Naive thymus-derived CD4-positive, alpha-beta T cell (primary cell): ENCODE data around the gene ATG10. TPM values are rescaled to one million over a fixed set of nuclear protein-coding genes. Genes with fewer than 3 reads are reported as not detected.
A peak's percentile ranks its signal among the peaks of the same experiment; 100 is the strongest.

Experiments used
- ATAC-seq: fragments of 150-1000 bp; cut with Tn5 transposase; 2 replicates; pipeline ENCODE4 v1.10.0; 2021; ENCODE audit warnings: mild to moderate bottlenecking, moderate library complexity
- CTCF ChIA-PET: fragments of 350-600 bp; sonication (Branson Sonifier 250); formaldehyde crosslinking; loops from one replicate; lab custom pipeline; 2021; ENCODE audit warnings: antibody characterized with exemption; lab: Charles Lee
- POLR2A ChIA-PET: fragments of 350-600 bp; sonication (Branson Sonifier 250); formaldehyde crosslinking; loops from one replicate; lab custom pipeline; 2021; ENCODE audit warnings: antibody characterized with exemption, inconsistent platforms; lab: Charles Lee
- DNase-seq, 9 donors: peaks; one replicate each; pipeline versions ENCODE4 v3.0.0 to v3.0.0-alpha.2; 2020 to 2022; ENCODE audit warnings: mixed read lengths in 1 of 9
- H3K27ac ChIP-seq: one replicate; pipeline ENCODE4 v1.7.0; 2013; ENCODE audit warnings: mild to moderate bottlenecking, low read depth, low read length, moderate library complexity
- H3K27me3 ChIP-seq, 2 donors: one replicate each; pipeline ENCODE4 v1.7.0; 2013; ENCODE audit warnings: low read length in 2 of 2, mild to moderate bottlenecking in 2 of 2, moderate library complexity in 2 of 2; ENCODE audit not compliant: control insufficient read depth in 2 of 2, insufficient read depth in 2 of 2
- H3K36me3 ChIP-seq, 3 experiments: 1 replicate in 2 of 3; 2 replicates in 1 of 3; pipeline ENCODE4 v1.7.0; 2013; ENCODE audit warnings: low read length in 3 of 3, mild to moderate bottlenecking in 3 of 3, moderate library complexity in 1 of 3; ENCODE audit not compliant: insufficient read depth in 3 of 3, control insufficient read depth in 2 of 3
- H3K4me1 ChIP-seq, 2 donors: one replicate each; pipeline ENCODE4 v1.7.0; 2013; ENCODE audit warnings: low read length in 2 of 2, mild to moderate bottlenecking in 2 of 2, moderate library complexity in 1 of 2; ENCODE audit not compliant: control insufficient read depth in 2 of 2, insufficient read depth in 2 of 2
- H3K4me3 ChIP-seq: 2 replicates; pipeline ENCODE4 v1.7.0; 2013; ENCODE audit warnings: mild to moderate bottlenecking, low read length
- H3K9me3 ChIP-seq, 3 experiments: 1 replicate in 2 of 3; 2 replicates in 1 of 3; pipeline ENCODE4 v1.7.0; 2013; ENCODE audit warnings: low read length in 3 of 3; ENCODE audit not compliant: control insufficient read depth in 2 of 3
- H3K27ac Mint-ChIP-seq, 9 donors: one replicate each; pipeline ENCODE4 v1.8.0; 2020 to 2022; ENCODE audit warnings: mixed read lengths in 9 of 9, mild to moderate bottlenecking in 8 of 9, moderate library complexity in 5 of 9, inconsistent platforms in 2 of 9
- H3K27me3 Mint-ChIP-seq, 5 donors: one replicate each; pipeline ENCODE4 v1.8.0; 2021 to 2022; ENCODE audit warnings: mixed read lengths in 5 of 5, mild to moderate bottlenecking in 1 of 5
- H3K36me3 Mint-ChIP-seq, 5 donors: one replicate each; pipeline ENCODE4 v1.8.0; 2020 to 2022; ENCODE audit warnings: mixed read lengths in 5 of 5, mild to moderate bottlenecking in 3 of 5, inconsistent platforms in 1 of 5
- H3K4me1 Mint-ChIP-seq, 7 donors: one replicate each; pipeline ENCODE4 v1.8.0; 2020 to 2022; ENCODE audit warnings: mixed read lengths in 7 of 7, mild to moderate bottlenecking in 3 of 7, inconsistent platforms in 1 of 7
- H3K4me3 Mint-ChIP-seq, 10 donors: one replicate each; pipeline ENCODE4 v1.8.0; 2020 to 2022; ENCODE audit warnings: mild to moderate bottlenecking in 10 of 10, mixed read lengths in 10 of 10, moderate library complexity in 6 of 10, inconsistent platforms in 2 of 10
- H3K9me3 Mint-ChIP-seq, 11 donors: one replicate each; pipeline ENCODE4 v1.8.0; 2020 to 2022; ENCODE audit warnings: mixed read lengths in 11 of 11, mild to moderate bottlenecking in 4 of 11, inconsistent platforms in 1 of 11, moderate library complexity in 1 of 11
- intact Hi-C, 2 donors: fragments of 100-400 bp; cut with micrococcal nuclease; formaldehyde crosslinking; loops; one replicate each; pipeline ENCODE4 v1.15.1; 2023
- polyA plus RNA-seq, 2 donors: library from polyadenylated mRNA; unstranded; fragments of 300-500 nt; fragmentation: Illumina TruSeq; gene quantifications; one replicate each; pipeline ENCODE4 v1.2.3, GENCODE V29; 2021
- total RNA-seq, 6 experiments: library from RNA in 5 of 6; stranded (reverse) in 5 of 6; gene quantifications; 1 replicate in 5 of 6; 2 replicates in 1 of 6; pipeline ENCODE4 v1.2.3 and lab custom pipeline; 2021 to 2026

The ATG10 gene
- total and polyA plus RNA-seq, 7 experiments from 2014 or later, result 6.4 to 14.4 (median 9.1) TPM

DNA sequence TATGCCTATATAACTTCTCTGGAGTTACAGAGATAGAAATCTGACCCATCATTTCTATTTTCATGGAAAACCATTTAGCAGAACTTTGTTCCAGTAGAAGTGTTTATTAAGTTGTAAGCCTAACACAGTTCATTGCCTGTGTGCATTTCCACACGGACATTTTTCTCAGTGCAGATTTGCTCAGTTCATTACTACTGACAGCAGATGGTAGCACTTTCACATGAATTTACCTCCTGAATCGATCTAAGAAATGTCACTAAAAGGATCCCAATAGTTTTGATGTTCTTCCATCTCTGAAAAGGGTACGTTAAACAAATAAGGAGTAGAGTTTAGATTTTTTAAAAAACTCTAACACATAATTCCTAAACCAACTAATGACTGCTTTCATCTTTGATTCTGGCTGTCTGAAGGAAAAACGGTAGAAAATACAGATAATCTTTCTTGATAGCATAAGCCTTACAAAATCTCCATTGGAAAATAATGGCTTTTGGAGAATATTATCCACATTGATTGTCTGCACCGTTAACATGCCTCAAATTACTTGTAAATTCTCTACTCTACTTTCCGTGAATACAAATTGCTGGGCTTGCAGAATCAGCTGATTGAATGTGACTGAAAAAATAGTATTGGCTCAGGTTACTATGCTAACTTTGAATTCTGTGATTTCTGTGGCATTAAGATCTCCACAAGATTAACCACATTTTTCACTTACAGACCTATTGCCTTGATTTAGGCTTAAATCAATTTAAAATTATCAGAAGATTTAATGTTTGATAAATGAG is 273.2 kb downstream of the ATG10 start:
- peaks cover 3 to 27% (median 10%) of the 10 kb centered on the region in 11 donors for H3K9me3 Mint-ChIP-seq
- H3K4me1 Mint-ChIP-seq, result no peaks in the 10 kb centered on the region
- POLR2A ChIA-PET, result no interaction called here

DNA sequence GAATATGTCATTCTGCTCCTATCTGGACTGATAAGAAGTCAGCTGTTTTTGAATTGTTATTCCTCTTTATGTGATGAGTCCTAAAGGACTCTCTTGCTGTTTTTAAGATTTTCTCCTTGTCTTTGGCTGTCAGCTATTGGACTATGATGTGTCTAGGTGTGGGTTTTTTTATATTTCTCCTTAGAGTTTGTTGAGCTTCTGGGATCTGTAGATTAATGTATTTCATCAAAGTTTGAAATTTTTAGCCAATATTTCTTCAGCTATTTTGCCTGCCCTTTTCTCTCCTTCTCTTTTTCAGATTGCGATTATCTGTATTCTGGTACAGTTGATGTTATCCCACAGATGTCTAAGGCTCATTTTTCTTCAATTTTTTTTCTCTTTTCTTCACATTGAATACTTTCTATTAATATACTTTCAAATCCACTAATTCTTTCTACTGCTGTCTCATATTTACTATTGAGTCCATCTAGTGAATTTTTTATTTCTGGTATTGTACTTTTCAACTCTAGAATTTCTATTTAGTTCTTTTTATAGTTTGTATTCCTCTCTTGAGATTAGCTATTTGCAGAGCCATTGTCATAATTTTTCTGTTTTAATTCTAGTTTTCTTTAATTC is 275.2 kb downstream of the ATG10 start:
- POLR2A ChIA-PET, result no interaction called here
- CTCF ChIA-PET, result interaction anchor here (1.1 kb wide), 1 partner anchor 12 kb away, joined by 4 read pairs; no protein-coding TSS in a partner anchor
- Mint-ChIP-seq H3K4me1 (no peaks in the 10 kb centered on the region), H3K27me3 (no peaks in the 10 kb centered on the region), H3K36me3 (peaks cover 0 to 26% (median 14%) of the 10 kb centered on the region in 5 donors), H3K9me3 (peaks cover 3 to 27% (median 11%) of the 10 kb centered on the region in 11 donors), H3K4me3 (no peak overlapping the region), H3K27ac (no peak overlapping the region)
- Histone ChIP-seq H3K9me3 (no peaks in the 10 kb centered on the region), H3K36me3 (no peaks in the 10 kb centered on the region), H3K4me1 (no peaks in the 10 kb centered on the region), H3K4me3 (no peak overlapping the region), H3K27ac (no peak overlapping the region), H3K27me3 (no peaks in the 10 kb centered on the region)
- no peak for ATAC-seq
- DNase-seq, result no peak
- intact Hi-C loops, result no loop called here

More for the DNA sequence above, 273.2 kb downstream of the ATG10 start:
- Histone ChIP-seq H3K27me3 (no peaks in the 10 kb centered on the region), H3K27ac (no peak overlapping the region), H3K36me3 (no peaks in the 10 kb centered on the region), H3K4me3 (no peak overlapping the region), H3K4me1 (no peaks in the 10 kb centered on the region), H3K9me3 (no peaks in the 10 kb centered on the region)
- intact Hi-C loops, result no loop called here
- CTCF ChIA-PET, result no interaction called here
- H3K4me3 Mint-ChIP-seq, result no peak overlapping the region
- H3K27me3 Mint-ChIP-seq, result no peaks in the 10 kb centered on the region
- no peak overlapping the region for H3K27ac Mint-ChIP-seq
- ATAC-seq, result no peak
- peaks cover 0 to 17% (median 14%) of the 10 kb centered on the region in 5 donors for H3K36me3 Mint-ChIP-seq
- no peak for DNase-seq

- ATAC-seq, result no peak
- Mint-ChIP-seq H3K27me3 (no peaks in the 10 kb centered on the region), H3K9me3 (peaks cover 0 to 7% (median 6%) of the 10 kb centered on the region in 11 donors), H3K4me3 (no peak overlapping the region), H3K4me1 (no peaks in the 10 kb centered on the region), H3K36me3 (peaks cover 0 to 24% (median 6%) of the 10 kb centered on the region in 5 donors), H3K27ac (no peak overlapping the region)
- POLR2A ChIA-PET, result no interaction called here
- H3K27ac ChIP-seq, result no peak overlapping the region
- H3K4me3 ChIP-seq, result no peak overlapping the region
- no peaks in the 10 kb centered on the region for H3K36me3 ChIP-seq
- no peak for DNase-seq
- H3K4me1 ChIP-seq, result no peaks in the 10 kb centered on the region
- H3K27me3 ChIP-seq, result no peaks in the 10 kb centered on the region
- H3K9me3 ChIP-seq, result no peaks in the 10 kb centered on the region
- intact Hi-C loops, result no loop called here
- CTCF ChIA-PET, result no interaction called here
These were observed 280.9 kb downstream of the ATG10 start for GRCh38 chr5:82252744-82253143.

DNA sequence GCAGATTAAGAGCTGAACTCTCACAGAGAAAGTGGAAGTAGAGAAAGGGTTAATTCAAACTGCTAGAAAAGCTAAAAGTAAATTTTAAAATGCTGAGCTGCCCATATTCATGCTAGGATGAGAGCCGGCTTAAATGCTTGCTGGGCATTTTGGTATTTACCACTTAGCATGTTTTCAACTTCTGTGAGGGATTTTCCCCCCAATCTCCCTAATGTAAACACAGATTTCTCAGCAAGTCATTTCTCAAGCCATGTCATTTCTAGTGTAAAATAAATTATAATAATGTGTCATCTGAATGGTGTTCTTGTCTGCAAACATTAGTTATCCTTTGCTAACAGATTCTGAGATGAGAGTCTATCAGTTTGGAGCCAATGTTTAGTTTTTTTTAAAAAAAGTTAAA is 284.0 kb downstream of the ATG10 start:
- no peak for ATAC-seq
- H3K4me3 Mint-ChIP-seq, result no peak overlapping the region
- CTCF ChIA-PET, result no interaction called here
- no peaks in the 10 kb centered on the region for H3K27me3 Mint-ChIP-seq
- Histone ChIP-seq H3K9me3 (no peaks in the 10 kb centered on the region), H3K27me3 (no peaks in the 10 kb centered on the region), H3K36me3 (no peaks in the 10 kb centered on the region), H3K4me3 (no peak overlapping the region), H3K27ac (no peak overlapping the region), H3K4me1 (no peaks in the 10 kb centered on the region)
- peaks cover 0 to 14% (median 0%) of the 10 kb centered on the region in 5 donors for H3K36me3 Mint-ChIP-seq
- H3K9me3 Mint-ChIP-seq, result peaks cover 0 to 1% (median 0%) of the 10 kb centered on the region in 11 donors
- POLR2A ChIA-PET, result no interaction called here
- intact Hi-C loops, result no loop called here
- H3K27ac Mint-ChIP-seq, result no peak overlapping the region
- DNase-seq, result no peak
- H3K4me1 Mint-ChIP-seq, result no peaks in the 10 kb centered on the region

DNA sequence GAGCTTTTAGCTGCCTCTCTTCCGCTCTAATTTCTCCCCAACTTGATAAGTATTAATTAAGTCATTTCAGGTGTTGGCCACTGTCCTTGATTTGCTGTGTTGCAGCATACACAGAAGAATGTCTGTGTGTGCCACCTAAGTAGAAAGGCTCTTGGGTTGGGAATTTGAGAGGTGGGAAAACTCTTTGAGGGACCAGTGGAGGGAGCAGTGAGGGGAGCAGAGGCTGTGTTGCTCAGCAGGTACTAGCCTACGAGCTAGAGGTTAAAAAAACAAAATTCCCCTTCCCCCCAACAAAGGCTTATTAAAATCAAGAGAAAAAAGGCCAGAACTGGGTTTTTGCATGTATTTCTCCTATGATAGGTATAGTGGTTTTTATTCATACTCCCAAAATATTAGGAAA is 285.4 kb downstream of the ATG10 start:
- Mint-ChIP-seq H3K4me3 (no peak overlapping the region), H3K9me3 (no peaks in the 10 kb centered on the region), H3K36me3 (peaks cover 0 to 8% (median 0%) of the 10 kb centered on the region in 5 donors), H3K27me3 (no peaks in the 10 kb centered on the region), H3K27ac (peak overlapping the region in 2 of 9 donors; percentile 10 to 38), H3K4me1 (no peaks in the 10 kb centered on the region)
- POLR2A ChIA-PET, result interaction anchor here (0.7 kb wide), 1 partner anchor 21 kb away, joined by 3 read pairs; the partner anchor contains the start of gene RPS23
- H3K9me3 ChIP-seq, result no peaks in the 10 kb centered on the region
- no peak for DNase-seq
- H3K4me1 ChIP-seq, result no peaks in the 10 kb centered on the region
- no peak overlapping the region for H3K4me3 ChIP-seq
- no peak for ATAC-seq
- no peaks in the 10 kb centered on the region for H3K27me3 ChIP-seq
- intact Hi-C loops, result no loop called here
- no peak overlapping the region for H3K27ac ChIP-seq
- no peaks in the 10 kb centered on the region for H3K36me3 ChIP-seq
- CTCF ChIA-PET, result interaction anchor here (0.9 kb wide), 1 partner anchor 832 kb away, joined by 3 read pairs; no protein-coding TSS in a partner anchor

DNA sequence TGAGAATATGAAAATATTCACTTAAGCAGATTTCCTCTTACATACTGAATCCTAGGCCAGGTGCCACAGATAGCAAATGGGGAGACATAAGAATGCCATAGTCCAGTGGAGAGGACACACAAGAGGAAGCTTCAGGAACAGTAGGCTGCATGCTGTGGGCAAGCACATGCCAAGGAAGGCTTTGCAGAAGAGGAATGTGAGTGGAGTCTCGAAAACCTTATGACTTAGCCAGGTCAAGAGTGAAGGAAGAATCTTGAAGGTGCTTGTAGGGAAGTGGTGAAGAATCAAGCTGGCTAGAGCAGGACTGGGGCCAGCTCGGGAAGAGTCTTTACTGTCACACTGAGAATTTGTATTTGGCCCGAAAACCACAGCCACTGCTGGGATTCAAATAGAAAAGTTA is 285.9 kb downstream of the ATG10 start:
- no peak overlapping the region for H3K4me3 ChIP-seq
- H3K9me3 Mint-ChIP-seq, result no peaks in the 10 kb centered on the region
- CTCF ChIA-PET, result interaction anchor here (0.9 kb wide), 1 partner anchor 832 kb away, joined by 3 read pairs; no protein-coding TSS in a partner anchor
- no peaks in the 10 kb centered on the region for H3K27me3 Mint-ChIP-seq
- no peaks in the 10 kb centered on the region for H3K36me3 ChIP-seq
- no peaks in the 10 kb centered on the region for H3K9me3 ChIP-seq
- intact Hi-C loops, result no loop called here
- no peak overlapping the region for H3K4me3 Mint-ChIP-seq
- H3K4me1 ChIP-seq, result no peaks in the 10 kb centered on the region
- H3K27ac Mint-ChIP-seq, result no peak overlapping the region
- no peak for DNase-seq
- H3K36me3 Mint-ChIP-seq, result peaks cover 0 to 8% (median 0%) of the 10 kb centered on the region in 5 donors
- no peak overlapping the region for H3K27ac ChIP-seq
- ATAC-seq, result no peak
- H3K4me1 Mint-ChIP-seq, result no peaks in the 10 kb centered on the region
- POLR2A ChIA-PET, result interaction anchor here (0.6 to 0.7 kb wide), 2 partner anchors 17 to 20 kb away, joined by 3 read pairs; partner anchors contain the start of gene RPS23
- no peaks in the 10 kb centered on the region for H3K27me3 ChIP-seq
